Endodermal cell (in vitro differentiated cells): ENCODE measurements around the gene PRR12. TPM values are rescaled to one million over a fixed set of nuclear protein-coding genes. Genes with fewer than 3 reads are reported as not detected.

Experiments used
- DNase-seq: peaks from one replicate; pipeline ENCODE4 v3.0.0-alpha.2; 2017
- H3K27ac ChIP-seq: 2 replicates; pipeline ENCODE4 v1.5.1; 2013; ENCODE audit warnings: mild to moderate bottlenecking, low read depth, low read length, moderate library complexity
- H3K27me3 ChIP-seq: 2 replicates; pipeline ENCODE4 v1.6.1; 2013; ENCODE audit warnings: mild to moderate bottlenecking, low read length, moderate library complexity; ENCODE audit not compliant: insufficient read depth, control insufficient read depth, poor library complexity, severe bottlenecking
- H3K36me3 ChIP-seq: 2 replicates; pipeline ENCODE4 v1.7.0; 2013; ENCODE audit warnings: mild to moderate bottlenecking, low read length, moderate library complexity; ENCODE audit not compliant: control insufficient read depth, insufficient read depth
- H3K4me1 ChIP-seq: one replicate; pipeline ENCODE4 v1.7.0; 2013; ENCODE audit warnings: low read length; ENCODE audit not compliant: control insufficient read depth, insufficient read depth
- H3K4me3 ChIP-seq: 2 replicates; pipeline ENCODE4 v1.5.1; 2013; ENCODE audit warnings: mild to moderate bottlenecking, low read length, moderate library complexity
- H3K9ac ChIP-seq: 2 replicates; pipeline ENCODE4 v1.6.1; 2013; ENCODE audit warnings: mild to moderate bottlenecking, low read length, moderate library complexity; ENCODE audit not compliant: poor library complexity, severe bottlenecking; ENCODE audit errors: extremely low read depth
- H3K9me3 ChIP-seq: 2 replicates; pipeline ENCODE4 v1.6.1; 2013; ENCODE audit warnings: mild to moderate bottlenecking, low read length, moderate library complexity; ENCODE audit not compliant: control insufficient read depth
- H3K27ac Mint-ChIP-seq: 2 replicates; pipeline ENCODE4 v1.8.0; 2020; ENCODE audit warnings: mixed read lengths
- H3K27me3 Mint-ChIP-seq: 2 replicates; pipeline ENCODE4 v1.8.0; 2021; ENCODE audit warnings: mild to moderate bottlenecking, mixed read lengths; ENCODE audit not compliant: insufficient read depth
- H3K36me3 Mint-ChIP-seq: 2 replicates; pipeline ENCODE4 v1.8.0; 2020; ENCODE audit warnings: low read depth, mixed read lengths
- H3K4me1 Mint-ChIP-seq: 2 replicates; pipeline ENCODE4 v1.8.0; 2020; ENCODE audit warnings: mixed read lengths
- H3K4me3 Mint-ChIP-seq: 2 replicates; pipeline ENCODE4 v1.8.0; 2020; ENCODE audit warnings: mild to moderate bottlenecking, moderate library complexity, mixed read lengths
- H3K9me3 Mint-ChIP-seq: 2 replicates; pipeline ENCODE4 v1.8.0; 2020; ENCODE audit warnings: mild to moderate bottlenecking, mixed read lengths
- whole genome bisulfite sequencing, 2 experiments: methylation state at CpG; one replicate each; pipeline versions ENCODE4 v1.1.5 to v1.1.7; 2013; ENCODE audit warnings: missing lambda C conversion rate in 2 of 2, mixed read lengths in 1 of 2; ENCODE audit not compliant: insufficient coverage in 1 of 2, insufficient read length in 1 of 2; 5-methylcytosine and 5-hydroxymethylcytosine counted together
- total RNA-seq, 2 donors: library from RNA; stranded (reverse); fragmentation: NEBNext Ultra II Directional in 1 of 2; extraction: Animal tissue kit (Norgen Biotek cat#: 25700) in 1 of 2; gene quantifications; 2 replicates in 1 of 2; 3 replicates in 1 of 2; pipeline ENCODE4 v1.2.1, GENCODE V29; 2021
- TF ChIP-seq, protein P1 (sequence below): fragments of 200-600 bp; sonication (generic); conservative IDR thresholded peaks from 2 replicates; pipeline ENCODE4 v1.5.0; 2021; ENCODE audit warnings: antibody characterized with exemption, mild to moderate bottlenecking

Gene PRR12
- total RNA-seq, 2 donors from 2014 or later: 67.6 to 69.6 TPM

DNA sequence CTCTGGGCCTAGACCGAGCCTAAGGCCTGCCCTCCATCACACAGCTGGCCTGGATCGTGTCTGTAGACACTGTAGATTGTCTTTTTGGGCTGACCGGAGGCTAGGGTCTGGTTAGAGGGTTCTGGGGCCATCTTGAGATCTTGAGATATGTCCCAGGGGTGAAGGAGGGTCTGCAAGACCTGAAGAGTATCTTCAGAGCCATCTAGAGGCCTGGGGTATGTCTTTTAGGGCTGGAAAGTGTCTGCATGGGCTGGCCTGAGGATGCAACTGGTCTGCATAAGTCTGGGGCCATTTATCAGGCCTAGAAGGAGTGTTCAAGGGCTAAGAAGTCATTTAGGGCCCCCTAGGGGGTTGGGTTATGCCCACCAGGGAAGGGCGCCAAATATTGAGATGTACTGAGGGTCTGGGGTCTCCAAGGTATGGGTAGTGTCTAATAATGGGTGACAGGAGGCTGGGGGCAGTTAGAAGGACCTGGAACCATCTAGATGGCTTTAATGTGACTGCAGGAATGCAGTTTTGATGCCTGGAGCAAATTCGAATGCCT is 51.6 kb downstream of the PRR12 start:
- peaks cover 30% of the 10 kb centered on the region for H3K36me3 Mint-ChIP-seq
- TF ChIP-seq, protein P1, sequence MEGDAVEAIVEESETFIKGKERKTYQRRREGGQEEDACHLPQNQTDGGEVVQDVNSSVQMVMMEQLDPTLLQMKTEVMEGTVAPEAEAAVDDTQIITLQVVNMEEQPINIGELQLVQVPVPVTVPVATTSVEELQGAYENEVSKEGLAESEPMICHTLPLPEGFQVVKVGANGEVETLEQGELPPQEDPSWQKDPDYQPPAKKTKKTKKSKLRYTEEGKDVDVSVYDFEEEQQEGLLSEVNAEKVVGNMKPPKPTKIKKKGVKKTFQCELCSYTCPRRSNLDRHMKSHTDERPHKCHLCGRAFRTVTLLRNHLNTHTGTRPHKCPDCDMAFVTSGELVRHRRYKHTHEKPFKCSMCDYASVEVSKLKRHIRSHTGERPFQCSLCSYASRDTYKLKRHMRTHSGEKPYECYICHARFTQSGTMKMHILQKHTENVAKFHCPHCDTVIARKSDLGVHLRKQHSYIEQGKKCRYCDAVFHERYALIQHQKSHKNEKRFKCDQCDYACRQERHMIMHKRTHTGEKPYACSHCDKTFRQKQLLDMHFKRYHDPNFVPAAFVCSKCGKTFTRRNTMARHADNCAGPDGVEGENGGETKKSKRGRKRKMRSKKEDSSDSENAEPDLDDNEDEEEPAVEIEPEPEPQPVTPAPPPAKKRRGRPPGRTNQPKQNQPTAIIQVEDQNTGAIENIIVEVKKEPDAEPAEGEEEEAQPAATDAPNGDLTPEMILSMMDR: no peak
- no peaks in the 10 kb centered on the region for H3K9me3 ChIP-seq
- peak overlapping the region; percentile 97 for H3K4me3 ChIP-seq
- no peak for DNase-seq
- peaks cover 34% of the 10 kb centered on the region for H3K36me3 ChIP-seq
- no peaks in the 10 kb centered on the region for H3K9me3 Mint-ChIP-seq
- peak overlapping the region; percentile 95 for H3K9ac ChIP-seq
- 10 to 18% methylated on average over 4 to 5 of the region's 5 CpGs for WGBS, 2 experiments
- peaks cover 13% of the 10 kb centered on the region for H3K27me3 Mint-ChIP-seq
- H3K27ac ChIP-seq: peak overlapping the region; percentile 82
- peak overlapping the region; percentile 98 for H3K27ac Mint-ChIP-seq
- H3K4me1 ChIP-seq: peaks cover 4% of the 10 kb centered on the region
- no peaks in the 10 kb centered on the region for H3K27me3 ChIP-seq
- H3K4me1 Mint-ChIP-seq: peaks cover 43% of the 10 kb centered on the region
- peak overlapping the region; percentile 99 for H3K4me3 Mint-ChIP-seq

DNA sequence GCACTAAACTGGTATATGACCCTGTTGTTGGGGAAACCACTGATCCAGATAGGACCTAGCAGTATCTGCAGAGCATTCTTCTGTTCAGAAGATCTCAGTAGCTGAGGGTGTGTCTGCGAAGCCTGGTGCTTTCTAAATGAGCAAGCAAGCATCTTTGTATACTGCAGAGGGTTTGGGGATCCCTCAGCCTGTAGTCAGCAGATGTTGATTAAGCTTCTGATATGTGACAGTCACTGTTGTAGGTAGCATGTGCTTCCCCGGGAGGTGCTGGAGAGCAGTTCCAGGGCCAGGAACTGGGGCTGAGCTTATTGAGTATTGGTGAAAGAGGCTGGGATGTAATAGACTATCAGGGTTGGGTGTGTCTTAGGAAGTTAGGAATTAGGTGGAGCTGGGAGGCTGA is 52.5 kb downstream of the PRR12 start:
- H3K4me1 ChIP-seq: peaks cover 4% of the 10 kb centered on the region
- H3K9ac ChIP-seq: no peak overlapping the region
- H3K36me3 Mint-ChIP-seq: peaks cover 30% of the 10 kb centered on the region
- H3K4me1 Mint-ChIP-seq: peaks cover 39% of the 10 kb centered on the region
- H3K9me3 Mint-ChIP-seq: no peaks in the 10 kb centered on the region
- no peak overlapping the region for H3K27ac ChIP-seq
- peak overlapping the region; percentile 99 for H3K4me3 Mint-ChIP-seq
- DNase-seq: no peak
- no peaks in the 10 kb centered on the region for H3K27me3 ChIP-seq
- peaks cover 11% of the 10 kb centered on the region for H3K27me3 Mint-ChIP-seq
- peaks cover 42% of the 10 kb centered on the region for H3K36me3 ChIP-seq
- H3K4me3 ChIP-seq: peak overlapping the region; percentile 97
- TF ChIP-seq, protein P1: no peak
- peak overlapping the region; percentile 29 for H3K27ac Mint-ChIP-seq
- no peaks in the 10 kb centered on the region for H3K9me3 ChIP-seq
- WGBS, 2 experiments: 86 to 100% methylated on average over 1 to 2 of the region's 2 CpGs

DNA sequence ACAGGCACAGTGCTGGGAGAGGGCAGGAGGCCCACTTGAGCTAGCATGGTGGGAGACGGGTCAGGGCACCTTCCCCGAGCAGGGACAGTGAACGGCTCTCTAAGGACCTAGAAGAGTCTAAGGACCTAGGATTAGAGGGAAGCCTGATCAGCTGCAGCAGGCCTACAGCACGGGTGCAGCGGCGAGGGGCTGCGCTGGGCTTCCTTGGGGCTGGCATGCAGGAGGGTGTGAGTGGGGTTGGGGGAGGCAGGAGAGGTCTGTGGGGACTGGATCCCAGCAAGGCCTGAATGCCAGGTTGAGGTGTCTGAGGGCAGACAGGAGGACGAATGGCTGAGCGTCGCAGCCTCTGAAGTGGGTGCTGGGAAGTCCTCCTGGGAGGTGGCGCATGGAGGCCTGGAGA is 54.6 kb downstream of the PRR12 start:
- H3K27ac Mint-ChIP-seq: peak overlapping the region; percentile 74
- no peak for DNase-seq
- TF ChIP-seq, protein P1: no peak

More for the DNA sequence above, 54.6 kb downstream of the PRR12 start:
- Mint-ChIP-seq H3K4me1 (peaks cover 27% of the 10 kb centered on the region), H3K27me3 (no peaks in the 10 kb centered on the region), H3K4me3 (no peak overlapping the region), H3K9me3 (no peaks in the 10 kb centered on the region), H3K36me3 (peaks cover 41% of the 10 kb centered on the region)
- no peaks in the 10 kb centered on the region for H3K9me3 ChIP-seq
- H3K27ac ChIP-seq: no peak overlapping the region
- H3K9ac ChIP-seq: no peak overlapping the region
- 97 to 98% methylated on average over 7 to 11 of the region's 11 CpGs for WGBS, 2 experiments
- H3K4me1 ChIP-seq: peaks cover 4% of the 10 kb centered on the region
- H3K36me3 ChIP-seq: peaks cover 58% of the 10 kb centered on the region
- no peaks in the 10 kb centered on the region for H3K27me3 ChIP-seq
- H3K4me3 ChIP-seq: no peak overlapping the region
